Tibial nerve (tissue), 3 donors: ENCODE results near the gene CAPN13.

Source experiments
- CTCF ChIP-seq, 5 experiments: fragments of 200-600 bp in 3 of 5; fragments of 450-650 bp in 2 of 5; sonication (generic) in 3 of 5; IDR thresholded peaks; one replicate each; pipeline ENCODE4 v1.5.1; 2016 to 2019; ENCODE audit warnings: antibody characterized with exemption in 5 of 5, mild to moderate bottlenecking in 3 of 5, moderate library complexity in 2 of 5
- POLR2A ChIP-seq, 2 donors: fragments of 450-650 bp; IDR thresholded peaks; one replicate each; pipeline ENCODE4 v1.6.1; 2017; ENCODE audit warnings: antibody characterized with exemption in 2 of 2, mild to moderate bottlenecking in 2 of 2, moderate library complexity in 2 of 2

GRCh38 chr2:30753630-30754029 lies 53.6 kb downstream of the CAPN13 start:
- TF ChIP-seq CTCF (IDR thresholded peaks at IDR 0.05) (no peak), POLR2A (IDR thresholded peaks at IDR 0.05) (no peak)
